Subcutaneous abdominal adipose tissue (tissue), 5 donors: ENCODE data around the gene PTDSS2.

Experiments used
- H3K27ac ChIP-seq: one replicate; pipeline ENCODE4 v1.7.0; 2013; ENCODE audit warnings: low read depth, mild to moderate bottlenecking, inconsistent platforms, low read length, moderate library complexity
- H3K27me3 ChIP-seq, 5 donors: one replicate each; pipeline ENCODE4 v1.7.0; 2013; ENCODE audit warnings: low read length in 5 of 5, inconsistent platforms in 1 of 5; ENCODE audit not compliant: control insufficient read depth in 5 of 5, insufficient read depth in 4 of 5
- H3K36me3 ChIP-seq, 5 donors: one replicate each; pipeline ENCODE4 v1.7.0; 2013; ENCODE audit warnings: low read length in 5 of 5; ENCODE audit not compliant: control insufficient read depth in 5 of 5, insufficient read depth in 5 of 5
- H3K4me1 ChIP-seq, 5 donors: one replicate each; pipeline ENCODE4 v1.7.0; 2013; ENCODE audit warnings: low read length in 5 of 5, mild to moderate bottlenecking in 3 of 5, moderate library complexity in 1 of 5; ENCODE audit not compliant: control insufficient read depth in 5 of 5, insufficient read depth in 5 of 5
- H3K4me3 ChIP-seq, 5 donors: one replicate each; pipeline ENCODE4 v1.7.0; 2013; ENCODE audit warnings: low read length in 5 of 5, low read depth in 1 of 5
- H3K9ac ChIP-seq, 5 donors: one replicate each; pipeline ENCODE4 v1.7.0; 2013; ENCODE audit warnings: low read length in 5 of 5, mild to moderate bottlenecking in 4 of 5, moderate library complexity in 3 of 5
- H3K9me3 ChIP-seq, 5 donors: one replicate each; pipeline ENCODE4 v1.7.0; 2013; ENCODE audit warnings: low read length in 5 of 5; ENCODE audit not compliant: control insufficient read depth in 5 of 5
- donor health status: healthy.
- donor health status: healthy.
- donor health status: healthy.
- donor health status: healthy.
- donor health status: healthy.

The PTDSS2 gene

GRCh38 chr11:535210-535518 is 85.1 kb downstream of the PTDSS2 start:
- Histone ChIP-seq H3K9me3 (no peaks in the 10 kb centered on the region), H3K27ac (no peak overlapping the region)

GRCh38 chr11:535519-536454 is 85.7 kb downstream of the PTDSS2 start, which contains the start of gene HRAS:
HRAS (minus strand) TSS chr11:535576.
- peaks cover 0 to 12% (median 9%) of the 10 kb centered on the region in 5 donors for H3K27me3 ChIP-seq
- peak within 1 kb of the TSS in 4 of 5 donors; percentile 73 to 85 (median 79) for H3K4me3 ChIP-seq
- H3K27ac ChIP-seq = no peak within 1 kb of the TSS
- H3K9me3 ChIP-seq = no peaks in the 10 kb centered on the region
- peak within 1 kb of the TSS in 4 of 5 donors; percentile 77 to 90 (median 84) for H3K9ac ChIP-seq
- H3K4me1 ChIP-seq = peaks cover 6 to 52% (median 37%) of the 10 kb centered on the region in 5 donors
- H3K36me3 ChIP-seq = peaks cover 0 to 29% (median 28%) of the 10 kb centered on the region in 5 donors

More at GRCh38 chr11:535210-535518, 85.1 kb downstream of the PTDSS2 start:
- Histone ChIP-seq H3K27me3 (peaks cover 0 to 12% (median 9%) of the 10 kb centered on the region in 5 donors), H3K4me3 (peak overlapping the region in 3 of 5 donors; percentile 74 to 85 (median 84)), H3K4me1 (peaks cover 6 to 52% (median 37%) of the 10 kb centered on the region in 5 donors), H3K9ac (peak overlapping the region in 1 of 5 donors; percentile 83), H3K36me3 (peaks cover 0 to 31% (median 29%) of the 10 kb centered on the region in 5 donors)

DNA sequence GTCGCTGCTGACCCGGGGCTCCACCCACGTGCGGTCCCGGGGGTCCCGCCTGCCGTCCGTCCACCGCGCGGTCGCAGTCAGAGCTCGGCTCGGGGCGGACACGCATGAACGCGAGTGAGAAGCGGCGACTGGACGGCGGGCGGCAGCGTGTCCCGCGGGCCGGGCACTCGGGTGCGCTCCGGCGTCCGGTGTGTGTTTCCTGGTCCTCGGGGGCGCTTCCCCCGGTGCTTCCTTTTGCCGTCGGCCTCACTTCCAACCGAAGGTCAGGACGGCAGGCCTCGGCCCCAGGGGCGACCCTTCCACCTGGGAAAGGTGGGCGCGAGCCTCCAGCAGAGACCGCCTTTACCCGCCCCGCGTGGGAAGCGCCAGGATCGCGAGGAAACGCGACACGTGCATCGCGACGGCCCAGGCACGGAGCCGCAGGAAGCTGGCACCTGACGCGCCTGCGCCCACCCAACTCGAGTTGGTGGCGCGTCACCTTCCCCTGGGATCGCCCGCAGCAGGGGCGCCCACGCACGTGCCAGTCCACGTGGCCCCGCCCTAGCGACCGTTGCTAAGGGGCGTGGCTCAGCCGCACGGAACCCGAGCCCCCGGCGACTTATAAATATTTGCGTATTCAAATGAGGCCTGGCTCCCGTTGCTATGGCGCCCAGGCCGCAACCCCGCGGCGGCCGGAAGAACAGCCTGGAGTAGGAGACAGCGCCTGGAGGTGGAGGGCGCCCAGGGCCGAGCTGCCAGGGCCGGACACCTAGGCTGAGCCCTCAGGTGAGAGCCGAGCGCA is 87.0 kb downstream of the PTDSS2 start, which contains the start of gene LRRC56:
LRRC56 (plus strand) TSS at position 687 of the 781 bp plus-strand sequence. CDS start 3,158 bp downstream, outside the sequence.
- peak within 1 kb of the TSS in 4 of 5 donors; percentile 2 to 78 (median 56) for H3K4me3 ChIP-seq
- no peaks in the 10 kb centered on the region for H3K9me3 ChIP-seq
- peaks cover 0 to 18% (median 16%) of the 10 kb centered on the region in 5 donors for H3K36me3 ChIP-seq
- peaks cover 0 to 12% (median 9%) of the 10 kb centered on the region in 5 donors for H3K27me3 ChIP-seq
- H3K4me1 ChIP-seq = peaks cover 6 to 50% (median 37%) of the 10 kb centered on the region in 5 donors
- no peak within 1 kb of the TSS for H3K9ac ChIP-seq
- no peak within 1 kb of the TSS for H3K27ac ChIP-seq

GRCh38 chr11:537622-538430 is 87.7 kb downstream of the PTDSS2 start:
- Histone ChIP-seq H3K4me1 (peaks cover 2 to 42% (median 37%) of the 10 kb centered on the region in 5 donors), H3K9ac (no peak overlapping the region), H3K36me3 (peaks cover 0 to 10% (median 8%) of the 10 kb centered on the region in 5 donors), H3K27ac (no peak overlapping the region), H3K9me3 (no peaks in the 10 kb centered on the region), H3K27me3 (peaks cover 0 to 12% (median 9%) of the 10 kb centered on the region in 5 donors), H3K4me3 (peak overlapping the region in 3 of 5 donors; percentile 48 to 78 (median 65))

GRCh38 chr11:538431-539051 is 88.5 kb downstream of the PTDSS2 start:
- Histone ChIP-seq H3K4me3 (no peak overlapping the region), H3K27ac (no peak overlapping the region), H3K36me3 (peaks cover 0 to 4% (median 2%) of the 10 kb centered on the region in 5 donors), H3K9ac (no peak overlapping the region), H3K27me3 (peaks cover 0 to 12% (median 9%) of the 10 kb centered on the region in 5 donors), H3K9me3 (no peaks in the 10 kb centered on the region), H3K4me1 (peaks cover 2 to 35% (median 34%) of the 10 kb centered on the region in 5 donors)

- Histone ChIP-seq H3K27ac (no peak overlapping the region), H3K27me3 (peaks cover 0 to 12% (median 9%) of the 10 kb centered on the region in 5 donors), H3K4me3 (no peak overlapping the region), H3K9me3 (no peaks in the 10 kb centered on the region), H3K36me3 (no peaks in the 10 kb centered on the region), H3K4me1 (peaks cover 0 to 22% (median 20%) of the 10 kb centered on the region in 5 donors), H3K9ac (no peak overlapping the region)
These were observed 89.9 kb downstream of the PTDSS2 start for GRCh38 chr11:539971-540481.
